Activated T-cell treated with anti-CD3 and anti-CD28 coated beads, Interleukin-2, amount 50 U/mL, for 48 hours (primary cell): ENCODE measurements around the gene CHID1.

Experiments
- DNase-seq, 2 experiments: peaks; one replicate each; pipeline ENCODE4 v3.0.0-alpha.2; 2020

CHID1 gene

GRCh38 chr11:845872-846495, 64.6 kb downstream of the CHID1 start:
- no peak for DNase-seq

- DNase-seq, result no peak
These were observed 65.6 kb downstream of the CHID1 start for GRCh38 chr11:844693-845644.

GRCh38 chr11:843818-844692, 66.6 kb downstream of the CHID1 start:
- no peak for DNase-seq

- DNase-seq, result no peak
These were observed 67.4 kb downstream of the CHID1 start for GRCh38 chr11:843086-843734.

GRCh38 chr11:842370-843002, 68.1 kb downstream of the CHID1 start, which contains the start of the genes POLR2L and TSPAN4:
Gene POLR2L, minus strand, starts transcription at chr11:842529. Its CDS starts 21 bp downstream, at chr11:842508.
Gene TSPAN4, plus strand, starts transcription at chr11:842852. Its CDS starts 7,453 bp downstream, at chr11:850305.
- DNase-seq, result peak; percentile 90 to 93

- peak in 1 of 2 experiments; percentile 44 for DNase-seq
These were observed 68.6 kb downstream of the CHID1 start for GRCh38 chr11:841981-842369.

- no peak for DNase-seq
These were observed 70.6 kb downstream of the CHID1 start for GRCh38 chr11:839875-840617.

GRCh38 chr11:839280-839623, 71.4 kb downstream of the CHID1 start:
- no peak for DNase-seq

GRCh38 chr11:838441-839279, 72.0 kb downstream of the CHID1 start:
- DNase-seq, result no peak

GRCh38 chr11:837990-838307, 72.7 kb downstream of the CHID1 start:
- no peak for DNase-seq

- DNase-seq, result peak in 1 of 2 experiments; percentile 19
These were observed 73.2 kb downstream of the CHID1 start for GRCh38 chr11:837189-837989.

GRCh38 chr11:836700-837099, 73.9 kb downstream of the CHID1 start:
- peak in 1 of 2 experiments; percentile 22 for DNase-seq

- no peak for DNase-seq
These were observed 74.3 kb downstream of the CHID1 start for GRCh38 chr11:836274-836673.

GRCh38 chr11:834371-835316, 76.0 kb downstream of the CHID1 start:
- DNase-seq, result peak in 1 of 2 experiments; percentile 51

- DNase-seq, result no peak
These were observed 76.7 kb downstream of the CHID1 start for GRCh38 chr11:833849-834311.

GRCh38 chr11:833114-833791, 77.4 kb downstream of the CHID1 start:
- DNase-seq, result peak in 1 of 2 experiments; percentile 71

GRCh38 chr11:832529-833113, 78.0 kb downstream of the CHID1 start, which contains the start of gene CD151:
Gene CD151, plus strand, starts transcription at chr11:832952. Its CDS starts 3,118 bp downstream, at chr11:836070.
- DNase-seq, result peak; percentile 53 to 72
